ENCODE measurements around the gene SPACA6. TPM values are rescaled to one million over a fixed set of nuclear protein-coding genes. Genes with fewer than 3 reads are reported as not detected.

SPACA6 gene
- total and polyA plus RNA-seq, 9 donors = 6.4 to 93.2 (median 45.2) TPM

DNA sequence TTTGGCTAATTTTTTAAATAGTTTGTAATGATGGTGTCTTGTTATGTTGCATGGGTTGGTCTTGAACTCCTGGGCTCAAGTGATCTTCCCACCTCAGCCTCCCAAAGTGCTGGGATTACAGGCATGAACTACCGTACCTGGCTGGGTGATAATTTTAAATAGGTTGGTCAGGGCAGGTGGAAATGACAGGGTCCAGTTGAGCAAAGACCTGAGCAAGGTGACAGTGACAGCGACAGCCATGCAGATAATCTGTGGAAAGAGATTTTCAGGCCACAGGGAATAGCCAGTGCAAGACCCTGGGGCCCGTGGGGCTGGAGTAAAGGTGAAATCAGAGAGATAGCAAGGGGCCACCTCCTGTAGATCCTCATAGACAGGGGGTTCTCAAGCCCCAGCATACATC is 3.5 kb downstream of the SPACA6 start:
- H3K27ac ChIP-seq = no peak overlapping the region
- H3K4me1 ChIP-seq (ENCODE audit: insufficient read depth) = peaks cover 2% of the 10 kb centered on the region
- WGBS, 3 donors = 80 to 87% (median 80%) methylated on average over 3 of the region's 3 CpGs
- H3K27me3 ChIP-seq = no peaks in the 10 kb centered on the region
- no peaks in the 10 kb centered on the region for H3K36me3 ChIP-seq
- intact Hi-C loops (cut with DNase I) = loop anchor here in 1 of 4 donors (5.0 kb wide), 1 partner anchor 76 kb away; no protein-coding TSS in a partner anchor
- H3K4me3 ChIP-seq = no peak overlapping the region
- TF ChIP-seq POLR2A (IDR thresholded peaks at IDR 0.05) (no peak), EP300 (IDR thresholded peaks at IDR 0.05) (no peak)
- TF ChIP-seq, protein P1, sequence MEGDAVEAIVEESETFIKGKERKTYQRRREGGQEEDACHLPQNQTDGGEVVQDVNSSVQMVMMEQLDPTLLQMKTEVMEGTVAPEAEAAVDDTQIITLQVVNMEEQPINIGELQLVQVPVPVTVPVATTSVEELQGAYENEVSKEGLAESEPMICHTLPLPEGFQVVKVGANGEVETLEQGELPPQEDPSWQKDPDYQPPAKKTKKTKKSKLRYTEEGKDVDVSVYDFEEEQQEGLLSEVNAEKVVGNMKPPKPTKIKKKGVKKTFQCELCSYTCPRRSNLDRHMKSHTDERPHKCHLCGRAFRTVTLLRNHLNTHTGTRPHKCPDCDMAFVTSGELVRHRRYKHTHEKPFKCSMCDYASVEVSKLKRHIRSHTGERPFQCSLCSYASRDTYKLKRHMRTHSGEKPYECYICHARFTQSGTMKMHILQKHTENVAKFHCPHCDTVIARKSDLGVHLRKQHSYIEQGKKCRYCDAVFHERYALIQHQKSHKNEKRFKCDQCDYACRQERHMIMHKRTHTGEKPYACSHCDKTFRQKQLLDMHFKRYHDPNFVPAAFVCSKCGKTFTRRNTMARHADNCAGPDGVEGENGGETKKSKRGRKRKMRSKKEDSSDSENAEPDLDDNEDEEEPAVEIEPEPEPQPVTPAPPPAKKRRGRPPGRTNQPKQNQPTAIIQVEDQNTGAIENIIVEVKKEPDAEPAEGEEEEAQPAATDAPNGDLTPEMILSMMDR (IDR thresholded peaks at IDR 0.05) = no peak
- DNase-seq = no peak
- H3K9me3 ChIP-seq = no peaks in the 10 kb centered on the region

DNA sequence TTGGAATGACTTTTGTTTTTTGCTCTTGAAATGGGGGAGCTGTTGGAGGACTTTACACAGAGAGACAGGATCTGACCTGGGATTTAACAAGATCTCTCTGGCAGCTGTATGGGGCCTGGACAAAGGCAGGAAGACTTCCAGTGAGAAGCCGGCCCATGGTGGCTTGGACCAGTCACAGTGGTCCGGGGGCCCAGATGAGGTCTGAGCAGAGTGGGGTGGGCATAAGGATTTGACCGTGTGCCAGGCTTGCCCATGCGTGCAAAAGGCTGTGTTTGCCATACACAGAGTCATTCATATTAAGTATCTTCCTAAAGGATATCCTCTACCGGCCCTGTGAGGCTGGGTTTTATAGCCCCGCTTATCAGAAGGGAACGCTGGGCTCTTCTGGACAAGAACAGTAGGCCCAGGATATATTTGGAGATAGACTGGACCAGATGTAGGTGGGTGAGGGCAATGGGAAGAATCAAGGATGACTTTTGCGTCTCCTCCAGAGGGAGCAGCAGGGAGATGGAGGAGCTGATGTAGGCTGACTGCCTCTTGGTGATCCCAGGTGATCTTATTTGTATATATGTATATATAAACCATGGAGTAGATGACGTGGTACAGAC is 4.1 kb downstream of the SPACA6 start:
- intact Hi-C loops (cut with DNase I) = loop anchor here in 1 of 4 donors (5.0 kb wide), 1 partner anchor 75 kb away; no protein-coding TSS in a partner anchor
- no peak overlapping the region for H3K4me3 ChIP-seq
- no peak for TF ChIP-seq POLR2A (IDR thresholded peaks at IDR 0.05)
- no peak for TF ChIP-seq EP300 (IDR thresholded peaks at IDR 0.05)
- TF ChIP-seq, protein P1 (IDR thresholded peaks at IDR 0.05) = no peak
- no peaks in the 10 kb centered on the region for H3K27me3 ChIP-seq
- H3K4me1 ChIP-seq (ENCODE audit: insufficient read depth) = no peaks in the 10 kb centered on the region
- no peak for DNase-seq
- H3K27ac ChIP-seq = no peak overlapping the region
- 77 to 84% (median 81%) methylated on average over 9 of the region's 9 CpGs for WGBS, 3 donors
- no peaks in the 10 kb centered on the region for H3K36me3 ChIP-seq
- H3K9me3 ChIP-seq = no peaks in the 10 kb centered on the region

DNA sequence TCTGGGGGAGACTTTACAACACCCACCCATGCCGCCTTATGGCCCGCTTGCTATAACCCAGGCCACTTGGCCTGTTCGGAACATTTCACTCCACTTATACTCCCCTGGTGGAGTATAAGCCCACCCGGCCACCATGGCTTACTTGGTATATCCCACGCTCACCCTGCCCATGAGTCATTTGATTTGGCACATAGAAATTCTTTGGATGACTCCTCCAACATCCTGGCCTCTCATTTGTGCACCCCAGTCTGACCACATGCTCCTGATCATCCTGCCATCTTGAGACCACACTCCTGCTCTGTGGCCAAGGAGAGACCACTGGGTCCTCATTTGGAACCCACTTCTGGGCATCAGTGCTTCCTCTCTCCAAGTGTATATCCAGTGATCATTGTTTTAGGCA is 5.2 kb downstream of the SPACA6 start:
- no peak for DNase-seq
- WGBS, 3 donors = 90 to 95% (median 93%) methylated on average over 5 of the region's 5 CpGs

DNA sequence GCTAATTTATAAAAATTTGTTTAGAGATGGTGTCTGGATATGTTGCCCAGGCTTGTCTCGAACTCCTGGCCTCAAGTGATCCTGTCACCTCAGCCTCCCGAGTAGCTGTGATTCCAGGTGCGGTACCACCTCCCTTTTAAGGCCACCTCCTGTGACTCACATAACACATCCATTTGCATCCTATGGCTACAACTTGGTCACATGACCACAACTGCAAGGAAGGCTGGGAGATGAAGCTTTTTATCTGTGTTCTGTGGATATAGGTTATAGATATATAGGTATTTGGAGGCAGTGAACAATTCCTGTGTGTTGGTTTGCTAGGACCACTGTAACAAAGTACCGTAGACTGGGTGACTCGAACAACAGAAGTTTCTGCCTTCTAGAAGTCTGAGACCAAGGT is 6.0 kb downstream of the SPACA6 start:
- intact Hi-C loops (cut with DNase I) = loop anchor here in 1 of 4 donors (5.0 kb wide), 1 partner anchor 73 kb away; no protein-coding TSS in a partner anchor

More for the DNA sequence above, 5.2 kb downstream of the SPACA6 start:
- H3K27ac ChIP-seq = no peak overlapping the region
- H3K4me1 ChIP-seq (ENCODE audit: insufficient read depth) = peaks cover 4% of the 10 kb centered on the region
- H3K27me3 ChIP-seq = no peaks in the 10 kb centered on the region
- TF ChIP-seq POLR2A (IDR thresholded peaks at IDR 0.05) (no peak), EP300 (IDR thresholded peaks at IDR 0.05) (no peak)
- TF ChIP-seq, protein P1 (IDR thresholded peaks at IDR 0.05) = no peak
- intact Hi-C loops (cut with DNase I) = loop anchor here in 1 of 4 donors (5.0 kb wide), 1 partner anchor 74 kb away; no protein-coding TSS in a partner anchor
- no peak overlapping the region for H3K4me3 ChIP-seq
- H3K9me3 ChIP-seq = no peaks in the 10 kb centered on the region
- no peaks in the 10 kb centered on the region for H3K36me3 ChIP-seq

More for the DNA sequence above, 6.0 kb downstream of the SPACA6 start:
- no peak for DNase-seq
- peaks cover 6% of the 10 kb centered on the region for H3K4me1 ChIP-seq (ENCODE audit: insufficient read depth)
- TF ChIP-seq POLR2A (IDR thresholded peaks at IDR 0.05) (no peak), EP300 (IDR thresholded peaks at IDR 0.05) (no peak)
- TF ChIP-seq, protein P1 (IDR thresholded peaks at IDR 0.05) = no peak
- 88 to 93% (median 92%) methylated on average over 5 of the region's 5 CpGs for WGBS, 3 donors
- H3K27ac ChIP-seq = no peak overlapping the region
- H3K27me3 ChIP-seq = no peaks in the 10 kb centered on the region
- no peak overlapping the region for H3K4me3 ChIP-seq
- H3K36me3 ChIP-seq = no peaks in the 10 kb centered on the region
- no peaks in the 10 kb centered on the region for H3K9me3 ChIP-seq

All from ovary (tissue), 9 donors.